GM19025 (cell line): Measurements from ENCODE around the gene ISM1.
A peak's percentile ranks its signal among the peaks of the same experiment; 100 is the strongest.

ENCODE experiments used
- ATAC-seq: cut with Tn5 transposase; IDR thresholded peaks from one replicate; pipeline ENCODE4 v1.9.1; 2021; ENCODE audit warnings: mild to moderate bottlenecking, low read depth, moderate library complexity; ENCODE audit not compliant: unreplicated experiment

The ISM1 gene

GRCh38 chr20:13220904-13221297, at the start of gene ISM1:
Gene ISM1 (plus strand): TSS chr20:13221274. CDS start chr20:13221777, 503 bp downstream.
- ATAC-seq = no peak

GRCh38 chr20:13173201-13173600, 47.9 kb upstream of the ISM1 start:
- no peak for ATAC-seq

GRCh38 chr20:13174402-13174801, 46.7 kb upstream of the ISM1 start:
- ATAC-seq = peak; percentile 69

- ATAC-seq = no peak
Measured at GRCh38 chr20:13180986-13181889, 39.8 kb upstream of the ISM1 start.

GRCh38 chr20:13183005-13183404, 38.1 kb upstream of the ISM1 start:
- no peak for ATAC-seq

- ATAC-seq = no peak
Measured at GRCh38 chr20:13186043-13186774, 34.9 kb upstream of the ISM1 start.

GRCh38 chr20:13187899-13188298, 33.2 kb upstream of the ISM1 start:
- no peak for ATAC-seq

- no peak for ATAC-seq
Measured at GRCh38 chr20:13199279-13199678, 21.8 kb upstream of the ISM1 start.

- no peak for ATAC-seq
Measured at GRCh38 chr20:13200767-13201500, 20.1 kb upstream of the ISM1 start.

GRCh38 chr20:13202565-13202964, 18.5 kb upstream of the ISM1 start:
- no peak for ATAC-seq

- no peak for ATAC-seq
Measured at GRCh38 chr20:13205425-13205824, 15.6 kb upstream of the ISM1 start.

GRCh38 chr20:13205848-13206434, 15.1 kb upstream of the ISM1 start:
- ATAC-seq = no peak

- no peak for ATAC-seq
Measured at GRCh38 chr20:13207016-13207415, 14.1 kb upstream of the ISM1 start.

GRCh38 chr20:13211956-13212618, 9.0 kb upstream of the ISM1 start:
- no peak for ATAC-seq

GRCh38 chr20:13212750-13213149, 8.3 kb upstream of the ISM1 start:
- ATAC-seq = no peak

GRCh38 chr20:13213335-13213734, 7.7 kb upstream of the ISM1 start:
- no peak for ATAC-seq

GRCh38 chr20:13216533-13216932, 4.5 kb upstream of the ISM1 start:
- no peak for ATAC-seq

GRCh38 chr20:13219327-13220193, 1.5 kb upstream of the ISM1 start:
- no peak for ATAC-seq
